GM19238 (cell line): ENCODE measurements around the gene ZNF669.

Experiments
- DNase-seq: peaks from one replicate; pipeline ENCODE4 v3.0.0; 2011; ENCODE audit warnings: low spot score; ENCODE audit not compliant: insufficient read length

The ZNF669 gene

DNA sequence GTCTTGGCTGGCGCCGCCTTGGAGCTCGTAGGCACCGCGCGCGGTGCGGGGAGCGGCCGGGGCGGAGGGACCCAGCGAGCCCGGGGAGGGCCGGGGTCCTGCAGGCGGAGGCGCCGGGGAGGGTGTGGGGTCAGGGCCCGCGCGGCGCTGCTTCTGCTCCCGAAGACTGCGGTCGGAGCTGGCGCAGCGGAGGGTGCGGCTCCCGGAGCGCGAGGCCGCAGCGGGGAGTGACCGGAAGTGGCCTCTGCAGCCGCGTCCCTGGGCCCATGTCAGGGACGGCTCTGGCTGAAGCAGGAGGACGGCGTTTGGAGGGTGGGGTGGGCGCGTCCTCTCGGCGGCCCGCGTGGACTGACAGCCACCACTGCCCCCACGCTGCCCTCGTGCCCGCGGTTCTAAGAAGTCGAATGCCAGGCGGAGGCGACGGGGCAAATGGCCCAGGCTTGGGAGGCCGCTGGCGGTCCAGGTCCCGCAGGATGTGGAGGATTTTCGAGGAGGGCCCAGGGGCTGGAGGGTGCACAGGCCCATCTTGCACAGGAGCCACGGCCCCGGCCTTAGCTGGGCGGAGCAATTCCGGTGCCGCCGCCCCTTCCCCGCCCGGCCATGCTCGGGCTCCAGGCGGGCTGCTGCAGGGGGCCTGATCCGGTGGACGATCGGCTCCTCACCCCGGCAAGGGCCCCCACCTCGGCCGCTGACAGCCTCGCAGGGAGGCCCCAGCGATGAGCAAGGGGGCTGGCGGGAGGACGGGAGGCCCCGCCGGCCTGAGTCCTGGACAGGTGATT is 7.7 kb upstream of the ZNF669 start:
- no peak for DNase-seq

DNA sequence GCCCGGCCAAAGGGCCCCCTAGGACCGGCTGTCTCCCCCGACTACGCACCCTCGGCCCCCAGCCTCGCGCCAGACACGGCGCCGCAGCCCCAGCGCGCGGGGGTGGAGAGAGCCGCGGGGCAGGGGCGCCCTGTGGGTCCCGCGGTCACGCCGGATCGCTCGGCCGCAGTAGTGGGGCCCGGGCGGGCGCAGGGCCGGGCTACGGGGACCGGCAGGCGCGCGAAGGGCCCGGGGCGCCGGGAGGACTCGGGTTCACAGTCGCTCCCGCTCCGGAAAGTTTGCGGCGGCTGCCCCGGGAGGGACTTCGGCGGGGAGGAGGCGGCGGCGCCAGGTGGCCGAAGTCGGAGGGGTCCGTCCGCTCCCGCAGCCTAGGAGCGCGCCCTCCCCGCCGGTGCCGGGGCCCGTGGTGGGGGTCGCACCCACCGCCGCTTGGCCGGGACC is 7.1 kb upstream of the ZNF669 start:
- no peak for DNase-seq

DNA sequence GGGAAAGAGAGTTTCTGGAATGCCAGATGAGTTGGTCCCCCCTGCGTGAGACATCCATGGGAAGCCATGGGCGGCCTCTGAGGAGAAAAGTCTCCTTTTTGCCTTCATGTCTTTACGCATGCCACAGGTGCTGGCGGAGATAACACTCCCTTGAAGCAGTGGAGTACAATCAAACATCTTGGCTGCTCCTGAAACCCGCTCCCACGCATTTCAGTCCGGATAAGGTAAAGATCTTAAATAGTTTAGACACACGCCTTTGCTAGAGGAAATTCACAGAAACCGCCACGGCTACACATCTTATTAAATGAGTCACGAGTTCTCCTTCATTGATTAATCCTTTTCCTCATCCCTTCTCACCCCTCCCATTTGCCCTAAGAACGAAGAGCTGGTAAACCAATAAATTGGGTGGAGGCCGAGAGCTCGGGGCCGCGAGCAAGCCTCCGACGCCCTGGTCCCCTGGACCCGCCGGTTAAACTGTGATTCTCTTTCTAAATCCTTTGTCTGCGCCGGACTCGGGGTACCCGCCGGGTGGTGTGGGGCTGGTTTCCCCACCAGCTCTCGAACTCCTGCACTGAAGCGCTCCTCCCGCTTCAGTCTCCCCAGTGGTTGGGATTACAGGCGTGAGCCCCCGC is 6.6 kb upstream of the ZNF669 start:
- no peak for DNase-seq

DNA sequence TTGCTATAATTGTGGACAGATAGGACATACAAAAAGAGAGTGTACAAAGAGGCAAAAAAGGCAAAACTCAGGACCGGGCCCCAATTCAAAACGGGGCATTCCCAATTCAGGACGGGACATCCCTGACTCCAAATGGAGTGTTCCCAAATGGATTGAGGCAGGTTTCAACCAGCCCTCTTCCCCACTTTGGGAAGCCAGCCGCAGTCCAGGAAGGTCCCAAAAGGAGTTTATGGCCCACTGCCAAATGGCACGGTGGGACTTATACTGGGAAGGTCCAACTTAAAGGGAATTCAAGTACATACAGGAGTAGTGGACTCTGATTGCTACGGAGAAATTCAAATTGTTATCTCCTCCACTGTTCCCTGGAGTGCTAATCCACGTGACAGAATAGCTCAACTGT is 3.5 kb upstream of the ZNF669 start:
- no peak for DNase-seq

DNA sequence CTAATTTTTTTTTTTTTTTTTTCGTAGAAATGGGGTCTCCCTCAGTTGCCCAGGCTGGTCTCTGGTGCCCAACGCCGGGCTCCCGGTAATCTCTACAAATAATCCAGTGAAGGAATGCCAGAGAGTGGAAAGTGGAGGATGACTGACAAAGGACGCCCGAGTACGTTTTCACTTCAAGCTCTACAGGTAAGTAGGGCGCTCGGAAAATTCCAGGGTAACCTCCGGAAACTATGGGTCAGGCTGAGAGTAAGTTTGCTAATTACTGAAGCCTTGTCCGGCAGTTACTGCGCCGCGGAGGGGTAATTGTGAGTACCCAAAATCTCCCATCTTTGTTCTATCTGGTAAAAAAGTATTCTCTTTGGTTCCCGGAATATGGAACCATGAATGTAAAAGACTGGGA is 1.8 kb upstream of the ZNF669 start:
- no peak for DNase-seq

DNA sequence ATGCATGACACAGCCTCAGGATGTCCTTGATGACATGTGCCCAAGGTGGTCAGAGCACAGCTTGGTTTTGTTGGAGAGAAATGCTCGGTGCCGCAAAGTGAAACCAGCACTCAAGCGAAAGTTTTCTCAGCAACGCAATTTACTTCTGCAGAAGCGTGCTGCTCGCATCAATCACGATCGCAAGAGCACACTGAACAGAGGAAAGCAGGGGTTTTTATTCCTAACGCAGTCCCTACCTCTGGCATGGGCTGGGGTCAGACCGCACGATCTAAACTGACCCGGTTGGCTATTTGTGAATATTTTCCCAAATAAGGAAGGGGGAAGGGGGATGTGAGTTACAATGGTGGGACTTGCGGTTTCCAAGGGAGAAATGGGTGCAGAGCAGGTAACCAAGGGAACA is 809 bp upstream of the ZNF669 start:
- DNase-seq = no peak

DNA sequence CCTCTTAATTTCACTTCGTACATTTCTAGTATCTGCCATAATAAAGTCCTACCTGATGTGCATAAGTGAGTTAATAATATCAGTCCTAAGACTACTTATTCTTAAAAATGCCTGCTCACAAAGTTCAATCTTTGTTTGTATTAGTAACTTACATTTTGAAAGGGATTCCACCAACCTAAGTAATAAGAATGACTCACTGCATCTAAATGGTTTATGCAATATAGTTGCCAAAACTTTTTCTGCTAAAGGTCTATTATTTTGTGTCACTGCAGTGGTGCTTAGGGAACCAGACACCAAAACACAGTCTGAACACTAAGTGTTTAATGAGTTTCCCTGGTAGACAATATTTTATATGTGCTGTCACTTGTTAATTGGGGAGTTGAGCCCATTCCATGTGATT is 1.8 kb downstream of the ZNF669 start:
- DNase-seq = no peak

DNA sequence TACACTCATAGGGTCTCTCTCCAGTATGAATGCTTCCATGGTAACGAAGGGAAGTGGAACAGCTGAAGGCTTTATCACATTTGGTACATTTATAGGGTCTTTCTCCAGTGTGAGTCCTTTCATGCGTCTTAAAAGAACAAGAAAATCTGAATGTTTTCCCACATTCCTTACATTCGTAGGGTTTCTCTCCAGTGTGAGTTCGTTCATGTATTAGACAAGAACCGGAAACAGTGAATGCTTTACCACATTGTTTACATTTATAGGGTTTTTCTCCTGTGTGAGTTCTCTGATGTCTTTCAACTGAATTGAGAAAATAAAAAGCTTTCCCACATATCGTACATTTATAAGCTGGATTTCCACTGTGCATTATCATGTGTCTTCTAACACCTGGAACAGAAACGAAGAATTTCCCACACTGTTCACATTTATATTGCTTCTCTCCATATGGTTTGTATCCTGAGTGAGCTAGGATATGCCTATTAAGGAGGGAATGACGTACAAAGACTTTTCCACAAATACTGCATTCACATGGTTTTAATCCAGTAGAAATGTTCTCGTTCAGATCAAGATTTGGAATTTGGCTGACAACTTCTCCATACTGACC is 3.4 kb downstream of the ZNF669 start:
- DNase-seq = no peak

DNA sequence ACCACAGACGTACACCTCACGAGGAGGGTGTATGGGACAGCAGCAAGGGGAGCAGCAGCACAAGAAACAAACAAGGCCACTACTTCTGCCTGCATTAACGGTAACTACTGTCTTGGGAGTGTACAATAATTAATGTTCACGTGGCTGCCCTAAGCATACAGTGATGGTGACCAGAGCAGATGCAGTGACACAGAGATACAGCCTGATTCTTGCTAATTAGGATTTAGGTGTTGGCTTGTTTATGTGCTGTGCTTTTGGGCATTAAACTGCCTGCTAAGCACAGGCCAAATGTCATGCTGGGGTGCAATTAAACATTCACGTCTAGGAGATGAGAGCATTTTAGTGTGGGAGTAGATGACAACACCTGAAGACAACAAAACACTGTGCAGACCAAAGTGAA is 7.2 kb downstream of the ZNF669 start:
- DNase-seq = no peak

DNA sequence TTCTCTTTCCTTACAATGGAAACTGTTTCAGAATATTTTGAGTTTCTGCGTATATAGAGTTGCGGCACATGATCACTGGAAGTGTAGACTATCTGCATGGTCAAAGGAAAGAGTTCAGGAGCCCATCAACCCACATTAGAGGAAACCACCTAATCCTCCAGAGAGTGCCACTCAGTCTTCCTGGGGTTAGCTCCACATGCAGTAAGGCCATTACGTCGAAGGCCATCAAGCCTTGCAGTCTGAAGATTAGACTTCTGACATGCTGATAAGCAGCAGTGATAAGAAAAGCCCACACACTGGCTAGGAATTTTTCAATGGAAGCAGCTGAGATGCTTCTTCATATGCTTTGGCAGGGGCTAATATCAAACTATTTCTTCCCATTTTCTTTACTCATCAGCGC is 7.6 kb downstream of the ZNF669 start:
- no peak for DNase-seq

DNA sequence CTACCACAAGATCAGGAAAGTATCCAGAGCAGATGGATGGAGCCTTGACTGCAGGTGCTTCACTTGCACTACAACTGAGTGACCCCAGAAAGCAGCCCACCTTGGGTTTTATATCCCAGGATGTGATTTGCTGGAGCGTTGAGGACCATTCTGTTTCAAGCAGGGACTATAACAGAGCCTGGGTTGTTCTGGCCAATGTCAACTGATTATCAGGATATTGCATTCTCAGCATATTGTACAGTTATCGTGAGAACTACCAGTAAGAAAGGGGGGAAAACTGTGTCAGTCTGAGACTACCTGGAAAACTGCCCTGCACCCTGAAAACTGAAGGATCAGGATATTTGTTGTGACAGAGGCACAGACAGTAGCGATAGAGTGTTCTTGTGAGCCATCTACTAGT is 8.0 kb downstream of the ZNF669 start:
- DNase-seq = no peak

DNA sequence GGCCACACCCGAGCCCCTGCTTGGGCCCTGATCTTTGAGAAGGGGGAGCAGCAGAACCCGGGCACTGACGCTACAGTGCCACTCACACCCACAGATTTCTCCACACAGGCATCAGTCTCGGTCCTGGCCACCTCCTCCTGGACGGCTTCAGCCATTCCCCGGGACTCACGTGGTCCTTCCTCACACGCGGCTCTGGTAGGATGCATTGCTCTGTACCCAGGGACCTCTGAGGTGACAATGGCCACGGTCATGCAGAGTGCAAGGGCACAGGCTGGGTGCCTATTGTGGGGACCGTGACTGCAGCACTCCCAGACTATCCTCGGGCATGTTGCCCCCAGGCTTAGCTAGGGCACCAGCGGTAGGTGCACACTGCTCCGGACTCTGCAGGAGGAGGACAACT is 13.7 kb downstream of the ZNF669 start:
- DNase-seq = no peak

DNA sequence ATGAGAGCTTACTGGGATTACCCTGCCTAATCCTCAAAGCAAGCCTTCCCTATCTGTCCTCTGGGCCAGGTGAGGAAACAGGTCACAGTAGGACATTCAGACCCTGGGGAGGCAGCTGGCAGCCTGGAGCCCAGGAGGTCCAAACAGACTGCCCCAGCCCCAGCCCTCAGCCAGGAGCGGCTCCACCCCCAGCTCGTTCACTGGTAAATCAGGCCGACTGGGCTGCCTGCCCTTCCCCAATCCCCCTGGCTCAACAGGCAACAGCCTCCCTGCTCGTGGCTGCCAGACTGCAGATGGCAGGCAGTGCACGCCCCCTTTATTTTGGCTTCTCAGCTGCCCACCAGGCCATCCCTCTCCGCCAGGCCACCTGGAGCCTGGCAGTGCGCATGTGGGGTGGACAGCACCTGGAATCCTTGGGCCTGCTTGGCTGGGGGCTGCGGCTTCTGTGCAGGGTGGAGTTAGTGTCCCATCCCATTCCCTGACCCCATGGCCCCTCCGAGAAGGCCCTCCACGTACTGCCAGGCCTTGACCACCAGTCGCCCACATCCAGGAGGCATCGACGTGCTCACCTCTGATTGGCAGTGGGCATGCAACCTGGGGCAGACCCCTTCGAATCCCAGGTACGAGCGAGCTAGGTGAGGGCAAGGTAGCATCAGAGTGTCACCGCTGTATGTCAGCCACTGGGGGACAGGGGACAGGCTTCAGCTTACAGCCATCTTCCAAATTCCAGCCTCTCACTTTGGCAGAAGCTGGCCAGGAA is 14.4 kb downstream of the ZNF669 start:
- no peak for DNase-seq

DNA sequence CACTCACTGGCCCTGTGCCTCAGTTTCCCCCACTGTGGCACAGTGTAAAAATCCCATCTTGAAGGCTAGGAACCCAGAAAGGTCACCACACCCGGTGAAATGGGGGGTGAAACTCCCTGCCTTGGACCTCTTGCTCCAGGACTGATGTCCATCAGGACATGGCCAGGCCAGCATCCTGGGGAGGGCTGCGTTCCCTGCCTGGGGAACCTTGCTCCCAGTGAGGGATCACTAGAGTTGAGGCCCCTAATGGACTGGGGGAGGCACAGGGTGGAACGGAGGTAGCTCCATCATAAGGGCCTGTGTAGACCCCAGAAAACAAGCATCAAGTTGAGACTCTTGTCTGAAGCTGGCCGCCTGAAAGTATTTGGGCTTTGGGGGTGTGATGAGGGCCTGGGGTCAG is 15.2 kb downstream of the ZNF669 start:
- no peak for DNase-seq

DNA sequence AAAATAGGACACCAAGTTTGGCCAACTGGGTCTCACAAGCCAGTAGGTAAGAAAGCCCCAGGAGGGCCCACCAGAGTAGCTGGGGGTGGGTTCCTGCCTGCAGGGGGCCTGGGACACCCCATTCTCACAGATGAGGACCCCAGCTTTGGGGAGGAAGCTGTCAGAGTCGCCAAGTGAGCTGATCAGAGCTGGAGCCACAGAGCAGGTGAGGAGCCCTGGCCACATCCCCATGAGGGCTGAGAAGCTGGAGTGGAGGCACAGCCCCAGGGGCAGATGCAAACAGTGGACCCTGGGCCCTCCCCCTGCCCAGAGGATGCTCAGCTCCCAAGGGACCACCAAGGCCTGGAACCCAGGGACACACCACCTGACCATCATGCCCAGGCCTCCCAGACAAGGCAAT is 16.9 kb downstream of the ZNF669 start:
- DNase-seq = no peak

DNA sequence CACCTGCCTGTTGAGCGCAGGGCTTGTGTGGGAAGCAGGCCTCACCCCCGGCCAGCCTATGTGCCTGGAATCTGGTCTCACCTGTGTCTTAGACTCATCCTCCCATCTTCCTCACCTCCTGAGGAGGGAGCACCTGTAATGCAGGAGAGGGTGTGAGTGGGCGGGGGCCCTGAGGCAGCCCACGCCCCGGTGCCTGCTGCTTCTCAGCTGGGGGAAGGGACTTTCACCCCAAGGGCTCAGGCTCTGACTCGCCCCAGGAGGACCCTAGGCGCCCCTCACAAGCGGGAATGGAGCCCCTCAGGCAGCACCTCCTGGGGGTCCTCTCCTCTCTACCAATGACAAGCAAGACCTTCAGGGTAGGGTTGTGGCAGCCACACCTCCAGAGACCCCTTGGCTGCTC is 18.8 kb downstream of the ZNF669 start:
- DNase-seq = no peak

DNA sequence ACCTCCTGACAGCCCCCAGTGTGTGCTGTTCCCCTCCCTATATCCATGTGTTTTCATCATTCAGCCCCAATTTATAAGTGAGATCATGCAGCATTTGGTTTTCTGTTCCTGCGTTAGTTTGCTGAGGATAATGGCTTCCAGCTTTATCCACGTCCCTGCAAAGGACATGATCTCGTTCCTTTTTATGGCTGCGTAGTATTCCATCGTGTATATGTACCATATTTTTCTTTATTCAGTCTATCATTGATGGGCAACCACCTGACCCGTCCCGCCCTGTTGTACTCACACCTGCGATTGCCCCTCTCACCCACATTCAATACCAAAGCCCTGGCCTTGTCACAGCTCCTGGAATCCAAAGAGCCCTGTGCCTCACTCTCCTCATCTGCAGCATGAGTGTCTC is 19.4 kb downstream of the ZNF669 start:
- no peak for DNase-seq

DNA sequence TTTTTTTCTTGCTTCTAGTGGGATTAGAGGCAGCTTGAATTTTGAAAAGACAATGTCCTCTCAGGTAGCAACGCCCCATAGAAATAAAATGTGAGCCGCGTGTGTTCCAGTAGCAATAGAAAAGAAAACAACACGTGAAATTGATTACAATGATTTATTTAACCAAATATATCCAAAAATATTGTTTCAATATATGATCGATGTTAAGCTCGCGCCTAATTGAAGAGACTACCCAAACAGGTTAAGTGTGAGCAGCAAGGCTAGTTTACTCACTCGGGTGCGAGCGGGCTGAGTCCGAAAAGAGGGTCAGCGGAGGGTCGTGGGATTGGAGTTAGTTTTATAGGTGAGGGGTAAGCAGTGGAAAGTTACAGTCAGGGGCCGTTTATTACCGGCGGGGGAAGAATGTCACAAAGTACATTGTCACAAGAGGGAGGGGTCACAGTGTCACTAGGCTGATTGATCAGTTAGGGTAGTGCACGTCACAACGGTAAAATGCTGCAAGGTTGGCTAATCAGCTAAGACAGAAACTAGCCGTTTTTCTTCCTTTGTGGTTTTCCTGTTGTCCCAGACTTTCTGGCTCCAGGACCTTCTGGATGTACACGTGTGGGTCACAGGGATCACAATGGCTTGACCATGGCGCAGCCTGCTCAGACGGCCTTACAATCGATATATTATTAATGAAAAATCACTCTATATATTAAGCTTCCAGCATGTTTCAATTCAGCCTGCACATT is 24.8 kb downstream of the ZNF669 start:
- DNase-seq = no peak

DNA sequence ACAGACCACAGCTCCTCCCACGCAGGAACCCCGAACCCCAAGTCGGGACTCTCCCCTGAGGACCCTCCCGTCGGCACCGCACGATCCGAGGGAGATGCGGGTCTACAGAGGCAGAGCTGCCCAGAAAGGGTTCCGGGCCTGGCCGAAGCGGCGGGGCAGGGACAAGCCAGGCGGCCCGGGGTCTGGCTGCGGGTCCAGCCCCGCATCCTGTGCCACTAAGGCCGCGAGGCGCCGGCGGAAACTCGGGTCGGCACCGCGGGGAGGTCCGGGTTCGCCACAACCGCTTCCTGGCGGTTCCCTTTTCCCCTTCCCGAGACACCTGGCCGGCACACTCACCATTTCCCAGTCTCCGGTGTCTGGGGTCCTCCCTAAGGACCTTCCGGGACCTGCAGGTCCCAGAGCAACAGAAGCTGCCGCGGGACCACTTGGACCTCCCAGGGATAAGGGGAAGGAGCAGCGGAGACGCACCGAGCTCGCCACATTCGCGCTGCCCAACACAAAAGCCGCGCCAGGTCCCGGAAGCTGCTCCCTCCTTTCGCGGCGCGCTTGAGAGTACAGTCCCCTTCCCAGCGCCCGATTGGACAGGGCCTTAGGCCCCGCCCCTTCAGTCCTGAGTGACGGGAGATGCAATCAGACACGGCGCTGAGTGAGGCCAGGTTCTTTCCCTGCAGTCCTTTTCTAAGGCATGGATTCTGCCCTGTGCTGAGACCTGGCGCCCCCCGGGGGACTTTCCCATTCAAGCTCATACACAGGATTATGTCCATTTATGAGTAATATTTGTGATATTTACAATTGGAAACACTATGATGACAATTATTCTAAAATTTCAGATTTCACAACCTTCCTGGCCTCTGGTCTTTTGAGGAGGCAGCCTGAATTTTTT is 25.7 kb downstream of the ZNF669 start, which contains the start of gene ZNF670:
TSS of gene ZNF670 (minus strand) at position 554 of the 883 bp plus-strand sequence. CDS start at position 339, 215 bp downstream.
- DNase-seq = peak; percentile 86

DNA sequence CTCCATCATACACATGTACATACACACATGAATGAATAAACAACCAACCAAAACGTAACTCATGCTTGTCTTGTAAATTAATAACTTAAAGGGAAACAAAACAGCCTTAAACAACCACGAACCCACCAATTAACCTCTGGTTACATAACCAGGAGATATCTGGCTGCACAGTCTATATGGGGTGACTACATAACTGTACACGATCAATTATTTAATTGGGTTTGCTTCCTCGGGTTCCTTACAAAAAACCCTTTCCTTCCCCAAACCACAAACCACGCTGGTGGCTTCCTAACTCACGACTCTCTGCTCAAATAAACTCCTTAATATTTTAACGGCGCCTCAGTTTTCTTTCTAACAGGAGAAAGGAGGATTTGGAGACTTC is 26.3 kb downstream of the ZNF669 start:
- DNase-seq = no peak
